Measurements from ENCODE around the gene RAD23A. TPM values are rescaled to one million over a fixed set of nuclear protein-coding genes. Genes with fewer than 3 reads are reported as not detected.
"Not testable (repeated sequence)": the region's sequence is repeated elsewhere in the genome, so short reads cannot be mapped to it uniquely, and the experiment has no call there.

RAD23A gene
- total RNA-seq, 1 donor from 2014 or later = 62.1 TPM

DNA sequence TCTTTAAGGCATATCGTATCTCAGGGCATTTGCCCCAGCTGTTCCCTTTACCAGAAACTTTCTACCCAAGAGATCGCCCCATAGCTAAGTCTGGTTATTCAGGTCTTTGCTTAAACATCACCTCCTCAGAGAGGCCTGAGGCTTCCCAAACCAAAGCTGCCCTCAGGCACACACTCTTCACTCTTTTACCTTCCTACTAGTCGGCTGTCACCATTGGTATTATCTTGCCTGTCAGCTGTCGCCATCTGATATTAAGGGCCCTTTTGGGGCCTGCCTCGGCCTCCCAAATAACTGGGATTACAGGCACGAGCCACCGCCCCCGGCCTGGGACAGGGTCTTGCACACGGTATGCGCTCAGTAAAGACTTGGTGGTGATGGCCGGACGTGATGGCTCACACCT lies 10.3 kb downstream of the RAD23A start:
- Mint-ChIP-seq H3K27ac (ENCODE audit: unreplicated experiment) (peak overlapping the region; percentile 84), H3K27me3 (ENCODE audit: unreplicated experiment) (peaks cover 8% of the 10 kb centered on the region), H3K4me3 (ENCODE audit: unreplicated experiment) (peak overlapping the region; percentile 95), H3K36me3 (ENCODE audit: unreplicated experiment) (no peaks in the 10 kb centered on the region), H3K4me1 (ENCODE audit: low read depth, unreplicated experiment) (peaks cover 23% of the 10 kb centered on the region), H3K9me3 (ENCODE audit: unreplicated experiment) (peaks cover 8% of the 10 kb centered on the region)
- TF ChIP-seq, protein P1, sequence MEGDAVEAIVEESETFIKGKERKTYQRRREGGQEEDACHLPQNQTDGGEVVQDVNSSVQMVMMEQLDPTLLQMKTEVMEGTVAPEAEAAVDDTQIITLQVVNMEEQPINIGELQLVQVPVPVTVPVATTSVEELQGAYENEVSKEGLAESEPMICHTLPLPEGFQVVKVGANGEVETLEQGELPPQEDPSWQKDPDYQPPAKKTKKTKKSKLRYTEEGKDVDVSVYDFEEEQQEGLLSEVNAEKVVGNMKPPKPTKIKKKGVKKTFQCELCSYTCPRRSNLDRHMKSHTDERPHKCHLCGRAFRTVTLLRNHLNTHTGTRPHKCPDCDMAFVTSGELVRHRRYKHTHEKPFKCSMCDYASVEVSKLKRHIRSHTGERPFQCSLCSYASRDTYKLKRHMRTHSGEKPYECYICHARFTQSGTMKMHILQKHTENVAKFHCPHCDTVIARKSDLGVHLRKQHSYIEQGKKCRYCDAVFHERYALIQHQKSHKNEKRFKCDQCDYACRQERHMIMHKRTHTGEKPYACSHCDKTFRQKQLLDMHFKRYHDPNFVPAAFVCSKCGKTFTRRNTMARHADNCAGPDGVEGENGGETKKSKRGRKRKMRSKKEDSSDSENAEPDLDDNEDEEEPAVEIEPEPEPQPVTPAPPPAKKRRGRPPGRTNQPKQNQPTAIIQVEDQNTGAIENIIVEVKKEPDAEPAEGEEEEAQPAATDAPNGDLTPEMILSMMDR (IDR thresholded peaks at IDR 0.05; ENCODE audit: partially characterized antibody, unreplicated experiment) = no peak
- no peak for DNase-seq

- H3K27ac Mint-ChIP-seq (ENCODE audit: unreplicated experiment) = peak within 1 kb of the TSS; percentile 84
- H3K4me3 Mint-ChIP-seq (ENCODE audit: unreplicated experiment) = peak within 1 kb of the TSS; percentile 95
- H3K9me3 Mint-ChIP-seq (ENCODE audit: unreplicated experiment) = peaks cover 5% of the 10 kb centered on the region
- DNase-seq = peak; percentile 87
- TF ChIP-seq, protein P1 (IDR thresholded peaks at IDR 0.05; ENCODE audit: partially characterized antibody, unreplicated experiment) = no peak
- H3K36me3 Mint-ChIP-seq (ENCODE audit: unreplicated experiment) = no peaks in the 10 kb centered on the region
- H3K4me1 Mint-ChIP-seq (ENCODE audit: low read depth, unreplicated experiment) = peaks cover 23% of the 10 kb centered on the region
- peaks cover 7% of the 10 kb centered on the region for H3K27me3 Mint-ChIP-seq (ENCODE audit: unreplicated experiment)
Measured at GRCh38 chr19:12956446-12957388, 11.1 kb downstream of the RAD23A start, which contains the start of gene GADD45GIP1. GADD45GIP1 (minus strand) TSS chr19:12957223; CDS start chr19:12957212, 11 bp downstream.

DNA sequence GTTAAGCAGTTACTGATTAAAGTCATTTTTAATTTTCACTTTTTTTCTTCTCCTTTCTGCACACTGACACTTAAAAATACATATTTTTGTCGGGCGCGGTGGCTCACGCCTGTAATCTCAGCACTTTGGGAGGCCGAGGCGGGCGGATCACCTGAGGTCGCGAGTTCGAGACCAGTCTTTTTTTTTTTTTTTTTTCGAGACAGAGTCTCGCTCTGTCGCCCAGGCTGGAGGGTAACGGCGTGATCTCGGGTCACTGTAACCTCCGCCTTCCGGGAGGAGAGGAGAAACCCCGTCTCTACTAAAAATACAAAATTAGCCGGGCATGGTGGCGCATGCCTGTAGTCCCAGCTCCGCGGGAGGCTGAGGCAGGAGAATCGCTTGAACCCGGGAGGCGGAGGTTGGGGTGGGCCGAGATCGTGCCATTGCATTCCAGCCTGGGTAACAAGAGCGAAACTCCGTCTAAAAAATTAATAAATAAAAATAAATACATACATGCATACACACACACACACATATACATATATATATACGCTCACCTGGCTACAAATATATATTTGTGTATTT lies 11.8 kb downstream of the RAD23A start:
- DNase-seq; H3K36me3 Mint-ChIP-seq (ENCODE audit: unreplicated experiment); H3K9me3 Mint-ChIP-seq (ENCODE audit: unreplicated experiment); H3K27me3 Mint-ChIP-seq (ENCODE audit: unreplicated experiment): not testable (repeated sequence)
- Mint-ChIP-seq H3K4me3 (ENCODE audit: unreplicated experiment) (peak overlapping the region; percentile 84), H3K4me1 (ENCODE audit: low read depth, unreplicated experiment) (peaks cover 21% of the 10 kb centered on the region), H3K27ac (ENCODE audit: unreplicated experiment) (peak overlapping the region; percentile 80)

DNA sequence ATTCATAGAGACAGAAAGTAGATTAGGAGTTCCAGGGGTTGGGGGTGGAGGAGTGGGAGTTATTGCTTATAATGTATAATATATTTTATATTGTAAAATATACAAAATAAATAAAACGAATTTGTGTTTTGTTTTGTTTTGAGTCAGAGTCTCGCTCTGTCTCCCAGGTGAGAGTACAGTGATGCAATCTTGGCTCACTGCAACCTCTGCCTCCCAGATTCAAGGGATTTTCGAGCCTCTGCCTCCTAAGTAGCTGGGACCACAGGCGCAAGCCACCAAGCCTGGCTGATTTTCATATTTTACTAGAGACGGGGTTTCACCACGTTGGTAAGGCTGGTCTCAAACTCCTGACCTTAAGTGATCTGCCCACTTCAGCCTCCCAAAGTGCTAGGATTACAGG lies 13.8 kb downstream of the RAD23A start:
- Mint-ChIP-seq H3K27ac (ENCODE audit: unreplicated experiment) (no peak overlapping the region), H3K36me3 (ENCODE audit: unreplicated experiment) (no peaks in the 10 kb centered on the region), H3K4me1 (ENCODE audit: low read depth, unreplicated experiment) (peaks cover 7% of the 10 kb centered on the region), H3K27me3 (ENCODE audit: unreplicated experiment) (peaks cover 2% of the 10 kb centered on the region), H3K4me3 (ENCODE audit: unreplicated experiment) (no peak overlapping the region), H3K9me3 (ENCODE audit: unreplicated experiment) (peaks cover 7% of the 10 kb centered on the region)
- TF ChIP-seq, protein P1 (IDR thresholded peaks at IDR 0.05; ENCODE audit: partially characterized antibody, unreplicated experiment) = no peak
- no peak for DNase-seq

- DNase-seq = peak; percentile 91
- Mint-ChIP-seq H3K4me1 (ENCODE audit: low read depth, unreplicated experiment) (no peaks in the 10 kb centered on the region), H3K4me3 (ENCODE audit: unreplicated experiment) (peak overlapping the region; percentile 85), H3K36me3 (ENCODE audit: unreplicated experiment) (no peaks in the 10 kb centered on the region), H3K27me3 (ENCODE audit: unreplicated experiment) (peaks cover 5% of the 10 kb centered on the region), H3K27ac (ENCODE audit: unreplicated experiment) (peak overlapping the region; percentile 83), H3K9me3 (ENCODE audit: unreplicated experiment) (peaks cover 3% of the 10 kb centered on the region)
- TF ChIP-seq, protein P1 (IDR thresholded peaks at IDR 0.05; ENCODE audit: partially characterized antibody, unreplicated experiment) = peak; percentile 97
Measured at GRCh38 chr19:12965017-12965811, 19.6 kb downstream of the RAD23A start.

Data from glutamatergic neuron (in vitro differentiated cells).